Spleen (tissue), 11 donors: Measurements from ENCODE around the gene FSTL4. TPM values are rescaled to one million over a fixed set of nuclear protein-coding genes. Genes with fewer than 3 reads are reported as not detected.

Experiments used
- DNase-seq: peaks from one replicate; pipeline ENCODE4 v3.0.0-alpha.2; 2020
- H3K27ac ChIP-seq, 8 donors: fragments of 200-600 bp; sonication (generic) in 7 of 8; 1 replicate in 4 of 8; 2 replicates in 4 of 8; pipeline versions ENCODE4 v1.5.0 to v1.8.0; 2016 to 2021; ENCODE audit warnings: inconsistent platforms in 4 of 8, mild to moderate bottlenecking in 4 of 8, moderate library complexity in 1 of 8
- H3K27me3 ChIP-seq, 7 donors: fragments of 200-600 bp; sonication (generic) in 6 of 7; replicated peaks in 1 of 7; 1 replicate in 4 of 7; 2 replicates in 3 of 7; pipeline versions ENCODE4 v1.5.0 to v1.8.0; 2016 to 2021; ENCODE audit warnings: inconsistent platforms in 3 of 7, mild to moderate bottlenecking in 1 of 7
- H3K36me3 ChIP-seq, 6 donors: fragments of 200-600 bp; sonication (generic) in 5 of 6; 1 replicate in 4 of 6; 2 replicates in 2 of 6; pipeline versions ENCODE4 v1.5.0 to v1.8.0; 2016 to 2021; ENCODE audit warnings: inconsistent platforms in 2 of 6
- H3K4me1 ChIP-seq, 6 donors: fragments of 200-600 bp; sonication (generic) in 5 of 6; 1 replicate in 3 of 6; 2 replicates in 3 of 6; pipeline versions ENCODE4 v1.5.0 to v1.8.0; 2016 to 2021; ENCODE audit warnings: inconsistent platforms in 3 of 6
- H3K4me3 ChIP-seq, 8 donors: fragments of 200-600 bp; sonication (generic) in 7 of 8; 1 replicate in 4 of 8; 2 replicates in 4 of 8; pipeline versions ENCODE4 v1.5.0 to v1.8.0; 2016 to 2021; ENCODE audit warnings: inconsistent platforms in 4 of 8, mild to moderate bottlenecking in 4 of 8, moderate library complexity in 2 of 8
- H3K9me3 ChIP-seq, 8 donors: fragments of 200-600 bp; sonication (generic) in 7 of 8; 1 replicate in 4 of 8; 2 replicates in 4 of 8; pipeline versions ENCODE4 v1.5.0 to v1.8.0; 2016 to 2021; ENCODE audit warnings: inconsistent platforms in 4 of 8
- CTCF ChIP-seq, 11 experiments: fragments of 200-600 bp in 7 of 11; fragments of 450-650 bp in 4 of 11; sonication (generic) in 4 of 11; IDR thresholded peaks in 8 of 11; conservative IDR thresholded peaks in 3 of 11; 1 replicate in 7 of 11; 2 replicates in 4 of 11; pipeline versions ENCODE4 v1.4.0 to v1.8.0; 2016 to 2021; ENCODE audit warnings: antibody characterized with exemption in 11 of 11, inconsistent platforms in 4 of 11, mild to moderate bottlenecking in 1 of 11
- POLR2A ChIP-seq, 3 donors: fragments of 450-650 bp; IDR thresholded peaks; one replicate each; pipeline ENCODE4 v1.5.1; 2017; ENCODE audit warnings: antibody characterized with exemption in 3 of 3, mild to moderate bottlenecking in 1 of 3
- POLR2AphosphoS5 ChIP-seq, 3 donors: sonication (generic); formaldehyde crosslinking; IDR thresholded peaks; one replicate each; pipeline ENCODE4 v1.5.1; 2017; ENCODE audit warnings: antibody characterized with exemption in 3 of 3
- WGBS, 5 donors: extraction: QIAGEN DNeasy Blood & Tissue Kit in 3 of 5; methylation state at CpG; one replicate each; pipeline versions ENCODE4 v1.1.5 to v1.1.7; 2013 to 2018; 5-methylcytosine and 5-hydroxymethylcytosine counted together
- intact Hi-C: fragments of 100-400 bp; cut with DNase I; formaldehyde crosslinking; loops from one replicate; pipeline ENCODE4 v1.15.0; 2023; ENCODE audit warnings: low total_unique reads
- polyA plus RNA-seq, 3 donors: library from polyadenylated mRNA; stranded (reverse); fragments of 200-250 nt; gene quantifications; one replicate each; pipeline ENCODE4 v1.2.1, GENCODE V29; 2013
- total RNA-seq, 7 donors: library from RNA; depleted of rRNA in 3 of 7; stranded (reverse); fragments of >200 nt in 3 of 7; fragmentation: NEBNext Ultra II Directional in 4 of 7; extraction: Animal tissue kit (Norgen Biotek cat#: 25700) in 4 of 7; gene quantifications; one replicate each; pipeline versions ENCODE4 v1.1.0 to v1.2.1, GENCODE V29; 2016 to 2021
- donor health status: healthy with polysubstance abuse.
- donor health status: DM: no; HTN: no; CAD: no; lungs with moderate emphysema.
- donor health status: DM: no; HTN: no; CAD: no.
- donor health status: Bipolar disorder and iron deficiency.
- donor health status: healthy.
- donor health status: DM: no; HTN: no; CAD: no.
- donor health status: DM: yes; HTN: yes; CAD: no.

Gene FSTL4
- total and polyA plus RNA-seq, 10 donors = under 0.01 to 1.0 (median 0.37) TPM; not detected in 4

GRCh38 chr5:133611357-133612248, 738 bp downstream of the FSTL4 start:
- Histone ChIP-seq H3K27ac (no peak overlapping the region), H3K36me3 (no peaks in the 10 kb centered on the region), H3K9me3 (no peaks in the 10 kb centered on the region), H3K27me3 (peaks cover 2 to 85% (median 62%) of the 10 kb centered on the region in 7 donors), H3K4me1 (peaks cover 9 to 24% (median 20%) of the 10 kb centered on the region in 6 donors), H3K4me3 (peak overlapping the region; percentile 28 to 74 (median 46))
- no peak for DNase-seq
- intact Hi-C loops = no loop called here
- WGBS, 5 donors = 1 to 5% (median 3%) methylated on average over 53 to 91 of the region's 91 CpGs
- TF ChIP-seq POLR2A (IDR thresholded peaks at IDR 0.05) (no peak), POLR2AphosphoS5 (IDR thresholded peaks at IDR 0.05) (no peak), CTCF (IDR thresholded peaks at IDR 0.05 in 8 of 11, conservative IDR thresholded peaks at IDR 0.05 in 3 of 11) (no peak)

DNA sequence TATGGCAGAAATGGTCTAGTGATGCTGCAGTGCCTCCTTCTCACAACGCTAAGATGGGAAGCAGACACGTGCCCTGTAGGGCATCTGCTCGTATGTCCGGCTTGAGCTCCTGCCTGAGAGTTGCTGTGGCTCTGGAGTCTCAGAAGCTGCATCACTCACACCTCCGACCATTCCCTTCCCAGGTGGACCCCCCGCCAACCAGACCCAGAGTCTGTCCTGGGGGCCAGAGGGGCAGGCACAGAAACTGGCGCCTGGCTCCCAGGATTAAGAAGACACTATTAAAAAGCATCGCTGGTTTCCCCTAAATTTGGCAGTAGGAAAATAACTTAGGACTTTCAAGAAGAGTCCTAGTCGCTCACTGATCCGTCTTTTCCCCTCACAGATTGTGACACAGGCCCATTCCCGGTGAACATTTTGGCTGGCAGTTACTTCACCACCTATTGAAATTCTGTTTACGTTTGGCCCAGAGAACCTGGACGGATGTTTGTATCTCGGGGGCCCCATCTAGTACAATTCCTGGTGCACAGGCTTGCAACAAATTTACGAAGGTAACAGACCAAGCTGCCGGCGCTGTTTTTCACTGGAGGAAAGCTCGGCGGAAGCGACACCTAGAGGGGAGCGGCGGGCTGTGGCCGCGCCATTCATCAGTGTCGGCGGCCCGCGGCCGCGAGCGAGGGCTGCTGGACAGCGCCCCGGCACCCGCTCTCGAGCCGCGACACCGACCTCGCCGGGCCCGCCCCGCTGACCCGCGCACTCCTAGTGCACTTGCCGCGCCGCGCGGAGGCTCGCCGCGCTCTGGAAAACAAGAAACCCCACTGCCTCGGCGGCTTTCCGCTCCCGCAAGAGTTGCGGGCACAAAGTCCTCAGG, 1.6 kb downstream of the FSTL4 start:
- 7 to 12% (median 9%) methylated on average over 41 to 57 of the region's 57 CpGs for WGBS, 5 donors
- Histone ChIP-seq H3K36me3 (no peaks in the 10 kb centered on the region), H3K27me3 (peaks cover 2 to 87% (median 62%) of the 10 kb centered on the region in 7 donors), H3K4me3 (peak overlapping the region in 7 of 8 donors; percentile 38 to 74 (median 50)), H3K9me3 (no peaks in the 10 kb centered on the region), H3K4me1 (peaks cover 9 to 24% (median 20%) of the 10 kb centered on the region in 6 donors), H3K27ac (no peak overlapping the region)
- intact Hi-C loops = no loop called here
- no peak for TF ChIP-seq POLR2A (IDR thresholded peaks at IDR 0.05)
- peak in 4 of 11 experiments; percentile 10 to 55 (median 28) for TF ChIP-seq CTCF (IDR thresholded peaks at IDR 0.05 in 8 of 11, conservative IDR thresholded peaks at IDR 0.05 in 3 of 11)
- peak; percentile 84 for DNase-seq

GRCh38 chr5:133607451-133607850, 4.9 kb downstream of the FSTL4 start:
- Histone ChIP-seq H3K36me3 (no peaks in the 10 kb centered on the region), H3K4me1 (peaks cover 9 to 20% (median 16%) of the 10 kb centered on the region in 6 donors), H3K27me3 (peaks cover 2 to 85% (median 45%) of the 10 kb centered on the region in 7 donors), H3K4me3 (no peak overlapping the region), H3K9me3 (no peaks in the 10 kb centered on the region), H3K27ac (no peak overlapping the region)
- intact Hi-C loops = no loop called here
- DNase-seq = no peak
- WGBS, 5 donors = 39 to 62% (median 59%) methylated on average over 6 of the region's 6 CpGs
- TF ChIP-seq POLR2AphosphoS5 (IDR thresholded peaks at IDR 0.05) (no peak), CTCF (IDR thresholded peaks at IDR 0.05 in 8 of 11, conservative IDR thresholded peaks at IDR 0.05 in 3 of 11) (no peak), POLR2A (IDR thresholded peaks at IDR 0.05) (no peak)
